Peyer's patch (tissue), 4 donors: ENCODE results near the gene KCNC1.

Source experiments
- POLR2A ChIP-seq, 2 donors: fragments of 450-650 bp; IDR thresholded peaks; one replicate each; pipeline ENCODE4 v1.5.1; 2017; ENCODE audit warnings: antibody characterized with exemption in 2 of 2, mild to moderate bottlenecking in 2 of 2, moderate library complexity in 2 of 2
- TF ChIP-seq, protein P1 (sequence below), 6 experiments: fragments of 450-650 bp in 4 of 6; fragments of 200-600 bp in 2 of 6; sonication (generic) in 1 of 6; IDR thresholded peaks; one replicate each; pipeline ENCODE4 v1.5.1; 2017 to 2019; ENCODE audit warnings: antibody characterized with exemption in 6 of 6, mild to moderate bottlenecking in 3 of 6, moderate library complexity in 1 of 6

- TF ChIP-seq POLR2A (IDR thresholded peaks at IDR 0.05) = no peak
- TF ChIP-seq, protein P1, sequence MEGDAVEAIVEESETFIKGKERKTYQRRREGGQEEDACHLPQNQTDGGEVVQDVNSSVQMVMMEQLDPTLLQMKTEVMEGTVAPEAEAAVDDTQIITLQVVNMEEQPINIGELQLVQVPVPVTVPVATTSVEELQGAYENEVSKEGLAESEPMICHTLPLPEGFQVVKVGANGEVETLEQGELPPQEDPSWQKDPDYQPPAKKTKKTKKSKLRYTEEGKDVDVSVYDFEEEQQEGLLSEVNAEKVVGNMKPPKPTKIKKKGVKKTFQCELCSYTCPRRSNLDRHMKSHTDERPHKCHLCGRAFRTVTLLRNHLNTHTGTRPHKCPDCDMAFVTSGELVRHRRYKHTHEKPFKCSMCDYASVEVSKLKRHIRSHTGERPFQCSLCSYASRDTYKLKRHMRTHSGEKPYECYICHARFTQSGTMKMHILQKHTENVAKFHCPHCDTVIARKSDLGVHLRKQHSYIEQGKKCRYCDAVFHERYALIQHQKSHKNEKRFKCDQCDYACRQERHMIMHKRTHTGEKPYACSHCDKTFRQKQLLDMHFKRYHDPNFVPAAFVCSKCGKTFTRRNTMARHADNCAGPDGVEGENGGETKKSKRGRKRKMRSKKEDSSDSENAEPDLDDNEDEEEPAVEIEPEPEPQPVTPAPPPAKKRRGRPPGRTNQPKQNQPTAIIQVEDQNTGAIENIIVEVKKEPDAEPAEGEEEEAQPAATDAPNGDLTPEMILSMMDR (IDR thresholded peaks at IDR 0.05) = no peak
These were observed 14.5 kb downstream of the KCNC1 start for GRCh38 chr11:17748761-17749721.
